Measurements from ENCODE around the gene DCP1B. TPM values are rescaled to one million over a fixed set of nuclear protein-coding genes. Genes with fewer than 3 reads are reported as not detected.

The DCP1B gene
- polyA plus RNA-seq, 1 donor from 2014 or later: 12.5 TPM

DNA sequence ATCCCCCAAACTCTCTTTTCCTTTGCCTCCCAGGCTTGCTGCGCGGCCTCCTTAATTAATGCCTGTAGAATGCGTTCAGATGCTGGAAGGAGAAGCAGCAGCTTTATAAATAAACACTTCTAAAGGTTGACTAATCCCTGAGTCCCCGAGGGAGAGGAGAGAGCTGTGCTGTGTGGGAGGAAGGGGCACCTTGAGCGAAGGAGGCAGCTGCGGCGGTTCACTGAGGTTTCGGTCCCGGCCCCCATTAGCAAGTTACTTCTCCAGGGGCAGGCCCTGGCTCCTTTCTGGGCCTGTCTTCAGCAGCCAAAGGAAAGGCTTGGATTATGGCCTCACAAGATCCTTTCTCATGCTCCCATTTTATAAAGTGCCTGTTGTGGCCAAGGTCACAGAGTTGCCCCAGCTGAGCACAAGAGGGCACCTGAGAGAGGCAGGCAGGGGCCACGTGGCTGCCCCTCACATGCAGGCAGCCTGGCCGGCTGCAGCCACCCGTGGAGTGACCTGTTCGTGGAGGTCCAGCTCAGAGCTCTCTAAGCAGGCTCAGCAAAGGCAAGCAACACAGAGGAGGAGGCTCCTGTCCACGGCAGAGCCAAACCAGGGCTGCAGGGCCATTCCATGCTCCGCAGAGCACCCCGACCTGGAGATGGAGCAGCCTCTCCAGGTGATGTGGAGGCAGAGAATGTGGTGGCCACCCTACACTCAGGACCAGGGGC lies 70.8 kb downstream of the DCP1B start:
- Histone ChIP-seq H2AFZ (ENCODE audit: low read depth, low read length) (no peak overlapping the region), H3K9ac (ENCODE audit: low read length) (peak overlapping the region; percentile 30), H3K4me3 (ENCODE audit: low read length) (no peak overlapping the region), H3K9me2 (ENCODE audit: insufficient read depth, low read length) (no peaks in the 10 kb centered on the region), H3F3A (ENCODE audit: insufficient read depth, low read length, poor library complexity, severe bottlenecking) (no peaks in the 10 kb centered on the region), H3K27ac (ENCODE audit: low read length) (no peak overlapping the region), H3K27me3 (ENCODE audit: insufficient read depth, low read depth, low read length) (no peaks in the 10 kb centered on the region), H4K20me1 (ENCODE audit: insufficient read depth) (no peaks in the 10 kb centered on the region), H3K4me2 (ENCODE audit: low read length) (no peak overlapping the region), H3K9me3 (ENCODE audit: low read length) (no peaks in the 10 kb centered on the region), H3K79me2 (replicated peaks; ENCODE audit: insufficient read depth, low read length) (no peaks in the 10 kb centered on the region), H3K36me3 (ENCODE audit: insufficient read depth, low read length) (no peaks in the 10 kb centered on the region)
- TF ChIP-seq EZH2 (IDR thresholded peaks at IDR 0.05; ENCODE audit: borderline replicate concordance, insufficient read depth, low read length, poor library complexity, severe bottlenecking) (no peak), TAF1 (IDR thresholded peaks at IDR 0.05; ENCODE audit: low read depth) (no peak), SMC3 (conservative IDR thresholded peaks at IDR 0.05; ENCODE audit: poor library complexity) (no peak), EP300 (conservative IDR thresholded peaks at IDR 0.05; ENCODE audit: poor library complexity, severe bottlenecking) (no peak), RAD21 (conservative IDR thresholded peaks at IDR 0.05) (no peak), MXI1 (conservative IDR thresholded peaks at IDR 0.05; ENCODE audit: poor library complexity, severe bottlenecking) (no peak), POLR2AphosphoS5 (IDR thresholded peaks at IDR 0.05) (no peak)
- TF ChIP-seq, protein P1, sequence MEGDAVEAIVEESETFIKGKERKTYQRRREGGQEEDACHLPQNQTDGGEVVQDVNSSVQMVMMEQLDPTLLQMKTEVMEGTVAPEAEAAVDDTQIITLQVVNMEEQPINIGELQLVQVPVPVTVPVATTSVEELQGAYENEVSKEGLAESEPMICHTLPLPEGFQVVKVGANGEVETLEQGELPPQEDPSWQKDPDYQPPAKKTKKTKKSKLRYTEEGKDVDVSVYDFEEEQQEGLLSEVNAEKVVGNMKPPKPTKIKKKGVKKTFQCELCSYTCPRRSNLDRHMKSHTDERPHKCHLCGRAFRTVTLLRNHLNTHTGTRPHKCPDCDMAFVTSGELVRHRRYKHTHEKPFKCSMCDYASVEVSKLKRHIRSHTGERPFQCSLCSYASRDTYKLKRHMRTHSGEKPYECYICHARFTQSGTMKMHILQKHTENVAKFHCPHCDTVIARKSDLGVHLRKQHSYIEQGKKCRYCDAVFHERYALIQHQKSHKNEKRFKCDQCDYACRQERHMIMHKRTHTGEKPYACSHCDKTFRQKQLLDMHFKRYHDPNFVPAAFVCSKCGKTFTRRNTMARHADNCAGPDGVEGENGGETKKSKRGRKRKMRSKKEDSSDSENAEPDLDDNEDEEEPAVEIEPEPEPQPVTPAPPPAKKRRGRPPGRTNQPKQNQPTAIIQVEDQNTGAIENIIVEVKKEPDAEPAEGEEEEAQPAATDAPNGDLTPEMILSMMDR (IDR thresholded peaks at IDR 0.05; ENCODE audit: poor library complexity, severe bottlenecking): no peak
- TF ChIP-seq, protein P2, sequence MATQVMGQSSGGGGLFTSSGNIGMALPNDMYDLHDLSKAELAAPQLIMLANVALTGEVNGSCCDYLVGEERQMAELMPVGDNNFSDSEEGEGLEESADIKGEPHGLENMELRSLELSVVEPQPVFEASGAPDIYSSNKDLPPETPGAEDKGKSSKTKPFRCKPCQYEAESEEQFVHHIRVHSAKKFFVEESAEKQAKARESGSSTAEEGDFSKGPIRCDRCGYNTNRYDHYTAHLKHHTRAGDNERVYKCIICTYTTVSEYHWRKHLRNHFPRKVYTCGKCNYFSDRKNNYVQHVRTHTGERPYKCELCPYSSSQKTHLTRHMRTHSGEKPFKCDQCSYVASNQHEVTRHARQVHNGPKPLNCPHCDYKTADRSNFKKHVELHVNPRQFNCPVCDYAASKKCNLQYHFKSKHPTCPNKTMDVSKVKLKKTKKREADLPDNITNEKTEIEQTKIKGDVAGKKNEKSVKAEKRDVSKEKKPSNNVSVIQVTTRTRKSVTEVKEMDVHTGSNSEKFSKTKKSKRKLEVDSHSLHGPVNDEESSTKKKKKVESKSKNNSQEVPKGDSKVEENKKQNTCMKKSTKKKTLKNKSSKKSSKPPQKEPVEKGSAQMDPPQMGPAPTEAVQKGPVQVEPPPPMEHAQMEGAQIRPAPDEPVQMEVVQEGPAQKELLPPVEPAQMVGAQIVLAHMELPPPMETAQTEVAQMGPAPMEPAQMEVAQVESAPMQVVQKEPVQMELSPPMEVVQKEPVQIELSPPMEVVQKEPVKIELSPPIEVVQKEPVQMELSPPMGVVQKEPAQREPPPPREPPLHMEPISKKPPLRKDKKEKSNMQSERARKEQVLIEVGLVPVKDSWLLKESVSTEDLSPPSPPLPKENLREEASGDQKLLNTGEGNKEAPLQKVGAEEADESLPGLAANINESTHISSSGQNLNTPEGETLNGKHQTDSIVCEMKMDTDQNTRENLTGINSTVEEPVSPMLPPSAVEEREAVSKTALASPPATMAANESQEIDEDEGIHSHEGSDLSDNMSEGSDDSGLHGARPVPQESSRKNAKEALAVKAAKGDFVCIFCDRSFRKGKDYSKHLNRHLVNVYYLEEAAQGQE (IDR thresholded peaks at IDR 0.05; ENCODE audit: borderline replicate concordance): no peak

DNA sequence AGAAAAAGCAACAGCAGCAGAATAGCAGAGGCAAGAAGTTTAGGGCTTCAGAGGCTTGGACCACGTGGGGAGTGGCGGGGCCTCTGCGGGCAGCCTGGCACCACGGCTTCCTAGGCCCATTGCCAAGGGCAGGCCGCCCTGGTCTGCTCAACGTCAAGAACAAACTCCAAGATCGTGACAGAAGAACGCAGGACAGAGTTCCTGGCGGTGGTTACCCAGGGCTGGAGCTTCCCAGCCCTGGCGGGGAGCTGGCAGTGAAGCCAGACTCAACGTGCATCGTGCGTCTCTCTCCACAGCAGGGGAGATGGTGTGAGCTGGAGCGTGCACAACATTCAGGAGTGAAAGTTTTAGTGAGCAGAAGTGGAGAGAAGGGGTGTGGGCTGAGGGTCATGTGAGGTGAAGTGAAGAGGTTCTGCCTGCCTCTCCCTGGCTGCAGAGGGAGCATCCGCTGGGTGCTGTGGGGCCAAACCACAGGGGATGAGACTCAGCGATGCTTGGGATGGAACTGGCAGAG lies 71.9 kb downstream of the DCP1B start:
- H2AFZ ChIP-seq (ENCODE audit: low read depth, low read length): no peak overlapping the region

More for the DNA sequence above, 71.9 kb downstream of the DCP1B start:
- Histone ChIP-seq H3K9ac (ENCODE audit: low read length) (no peak overlapping the region), H3K9me2 (ENCODE audit: insufficient read depth, low read length) (no peaks in the 10 kb centered on the region), H3K36me3 (ENCODE audit: insufficient read depth, low read length) (no peaks in the 10 kb centered on the region), H3K27ac (ENCODE audit: low read length) (no peak overlapping the region), H4K20me1 (ENCODE audit: insufficient read depth) (no peaks in the 10 kb centered on the region), H3K9me3 (ENCODE audit: low read length) (no peaks in the 10 kb centered on the region), H3K27me3 (ENCODE audit: insufficient read depth, low read depth, low read length) (no peaks in the 10 kb centered on the region), H3F3A (ENCODE audit: insufficient read depth, low read length, poor library complexity, severe bottlenecking) (no peaks in the 10 kb centered on the region), H3K4me3 (ENCODE audit: low read length) (no peak overlapping the region), H3K79me2 (replicated peaks; ENCODE audit: insufficient read depth, low read length) (no peaks in the 10 kb centered on the region), H3K4me2 (ENCODE audit: low read length) (no peak overlapping the region)
- TF ChIP-seq EZH2 (IDR thresholded peaks at IDR 0.05; ENCODE audit: borderline replicate concordance, insufficient read depth, low read length, poor library complexity, severe bottlenecking) (no peak), EP300 (conservative IDR thresholded peaks at IDR 0.05; ENCODE audit: poor library complexity, severe bottlenecking) (no peak), MXI1 (conservative IDR thresholded peaks at IDR 0.05; ENCODE audit: poor library complexity, severe bottlenecking) (no peak), TAF1 (IDR thresholded peaks at IDR 0.05; ENCODE audit: low read depth) (no peak), SMC3 (conservative IDR thresholded peaks at IDR 0.05; ENCODE audit: poor library complexity) (no peak), RAD21 (conservative IDR thresholded peaks at IDR 0.05) (no peak), POLR2AphosphoS5 (IDR thresholded peaks at IDR 0.05) (no peak)
- TF ChIP-seq, protein P2 (IDR thresholded peaks at IDR 0.05; ENCODE audit: borderline replicate concordance): no peak
- TF ChIP-seq, protein P1 (IDR thresholded peaks at IDR 0.05; ENCODE audit: poor library complexity, severe bottlenecking): no peak

Data from neural cell (in vitro differentiated cells).